Measurements from ENCODE around the gene GLRX. TPM values are rescaled to one million over a fixed set of nuclear protein-coding genes. Genes with fewer than 3 reads are reported as not detected.

Gene GLRX
- total and polyA plus RNA-seq, 2 of the 4 experiments (the other 2 are of a cell fraction), result 142 to 193 TPM

- Histone ChIP-seq H3K14ac (replicated peaks; ENCODE audit: low read depth, low read length) (peak overlapping the region; percentile 98), H3K18ac (ENCODE audit: low read depth, low read length) (peak overlapping the region; percentile 97), H4K20me1 (ENCODE audit: insufficient read depth, low read length) (no peaks in the 10 kb centered on the region), H3K9me1 (ENCODE audit: insufficient read depth, low read length) (peaks cover 29% of the 10 kb centered on the region), H2AFZ (replicated peaks; ENCODE audit: low read length, poor library complexity) (peak overlapping the region; percentile 90), H2AK5ac (ENCODE audit: low read depth, low read length) (peak overlapping the region; percentile 100), H2BK120ac (ENCODE audit: low read depth, low read length) (peak overlapping the region; percentile 100), H3K9ac (ENCODE audit: low read depth, low read length) (peak overlapping the region; percentile 70), H3K4me1 (ENCODE audit: control insufficient read depth, insufficient read depth, low read length) (peaks cover 38% of the 10 kb centered on the region), H2BK5ac (ENCODE audit: low read depth, low read length, poor library complexity, severe bottlenecking) (peak overlapping the region; percentile 97), H3K4ac (ENCODE audit: low read depth, low read length) (peak overlapping the region; percentile 100), H3K27ac (ENCODE audit: insufficient read depth, low read length) (peak overlapping the region; percentile 99), H4K5ac (ENCODE audit: low read depth, low read length) (peak overlapping the region; percentile 91), H4K91ac (ENCODE audit: insufficient read depth, low read depth, low read length) (peak overlapping the region; percentile 100), H2BK20ac (ENCODE audit: low read depth, low read length) (peak overlapping the region; percentile 100), H3K56ac (ENCODE audit: extremely low read depth, insufficient read depth, low read length) (peak overlapping the region; percentile 92), H3K27me3 (ENCODE audit: control insufficient read depth, insufficient read depth, low read length) (no peaks in the 10 kb centered on the region), H3K79me1 (ENCODE audit: low read depth in 1 of 2, low read length in 2 of 2) (peaks cover 4 to 50% of the 10 kb centered on the region in 2 experiments; a peak in 3 of 4 replicates), H3K4me3 (ENCODE audit: insufficient read depth, low read depth, low read length) (peak overlapping the region; percentile 2; the same call in 1 of the 2 replicates), H4K8ac (ENCODE audit: low read depth in 2 of 2, low read length in 2 of 2) (peak overlapping the region; percentile 91 to 98), H3K36me3 (ENCODE audit: control insufficient read depth, insufficient read depth, low read length) (no peaks in the 10 kb centered on the region), H2BK15ac (ENCODE audit: low read depth, low read length) (peak overlapping the region; percentile 88), H3K9me3 (ENCODE audit: control insufficient read depth, insufficient read depth, low read length) (no peaks in the 10 kb centered on the region), H3K4me2 (ENCODE audit: low read depth, low read length) (peak overlapping the region; percentile 60), H2AK9ac (replicated peaks; ENCODE audit: low read depth, low read length, poor library complexity) (peak overlapping the region; percentile 21), H3K23ac (ENCODE audit: low read depth, low read length) (peak overlapping the region; percentile 85)
- dilution Hi-C loops (cut with HindIII; ENCODE audit: low sequenced_read_pairs, unreplicated experiment) (no loop called here), intact Hi-C loops (cut with micrococcal nuclease) (loop anchor here (1.0 to 10.0 kb wide), 7 partner anchors 102 to 742 kb away; partner anchors contain the start of gene ELL2), in situ Hi-C loops (cut with MboI; ENCODE audit: low sequenced_read_pairs) (loop anchor here (5.0 to 10.0 kb wide), 3 partner anchors 88 to 746 kb away; no protein-coding TSS in a partner anchor)
- ChIA-PET POLR2A (ENCODE audit: unreplicated experiment) (no interaction called here), CTCF (interaction anchor here (0.6 to 1.4 kb wide), 3 partner anchors 365 to 478 kb away, joined by 3 read pairs; no protein-coding TSS in a partner anchor)
- DNase-seq, result peak; percentile 100
- peak; percentile 80 for ATAC-seq (ENCODE audit: low read depth)
- 0% methylated on average over 18 of the region's 28 CpGs; no CpG with 5 or more reads in 1 of the 2 experiments for WGBS, 2 experiments (ENCODE audit: extremely low coverage in 2 of 2, insufficient read length in 1 of 2)
- no TSS peak for BruUV-seq (replicated peaks)
- TF ChIP-seq POLR2A (IDR thresholded peaks at IDR 0.05; ENCODE audit: low read depth, low read length) (peak; percentile 42; the same call in 1 of the 2 replicates), USF2 (IDR thresholded peaks at IDR 0.05; ENCODE audit: low read depth, low read length) (peak; percentile 38; the same call in 1 of the 2 replicates), RCOR1 (IDR thresholded peaks at IDR 0.05; ENCODE audit: insufficient replicate concordance, low read length) (peak; percentile 49), MAZ (IDR thresholded peaks at IDR 0.05; ENCODE audit: borderline replicate concordance, low read depth, low read length) (peak; percentile 70; the same call in 1 of the 2 replicates), RFX5 (IDR thresholded peaks at IDR 0.05; ENCODE audit: low read depth, low read length) (no peak), MAFK (IDR thresholded peaks at IDR 0.05; ENCODE audit: low read depth, low read length) (peak; percentile 63), SMC3 (IDR thresholded peaks at IDR 0.05; ENCODE audit: low read depth, low read length) (peak; percentile 93), CTCF (conservative IDR thresholded peaks at IDR 0.05; ENCODE audit: low read depth, low read length) (peak; percentile 99), RAD21 (IDR thresholded peaks at IDR 0.05; ENCODE audit: low read length) (peak; percentile 98), CEBPB (IDR thresholded peaks at IDR 0.05; ENCODE audit: low read depth, low read length) (peak; percentile 76), CHD1 (IDR thresholded peaks at IDR 0.05; ENCODE audit: low read depth, low read length) (no peak), ELK1 (IDR thresholded peaks at IDR 0.05; ENCODE audit: borderline replicate concordance, low read depth, low read length) (no peak)
These were observed 36.4 kb upstream of the GLRX start for GRCh38 chr5:95858661-95859595.
